Esophagus mucosa (tissue), 1 donor: ENCODE measurements around the gene AHNAK. TPM values are rescaled to one million over a fixed set of nuclear protein-coding genes. Genes with fewer than 3 reads are reported as not detected.
A peak's percentile ranks its signal among the peaks of the same experiment; 100 is the strongest.

Experiments used
- ATAC-seq: fragments of 200-7000 bp; cut with Tn5 transposase; one replicate; pipeline ENCODE4 v1.9.1; 2020
- total RNA-seq: library from RNA; stranded (reverse); gene quantifications from one replicate; pipeline ENCODE4 v1.2.4, GENCODE V29; 2023
- donor health status: DM: yes; HTN: yes; CAD: no.

AHNAK gene
- total RNA-seq, 1 donor from 2014 or later: 931 TPM

DNA sequence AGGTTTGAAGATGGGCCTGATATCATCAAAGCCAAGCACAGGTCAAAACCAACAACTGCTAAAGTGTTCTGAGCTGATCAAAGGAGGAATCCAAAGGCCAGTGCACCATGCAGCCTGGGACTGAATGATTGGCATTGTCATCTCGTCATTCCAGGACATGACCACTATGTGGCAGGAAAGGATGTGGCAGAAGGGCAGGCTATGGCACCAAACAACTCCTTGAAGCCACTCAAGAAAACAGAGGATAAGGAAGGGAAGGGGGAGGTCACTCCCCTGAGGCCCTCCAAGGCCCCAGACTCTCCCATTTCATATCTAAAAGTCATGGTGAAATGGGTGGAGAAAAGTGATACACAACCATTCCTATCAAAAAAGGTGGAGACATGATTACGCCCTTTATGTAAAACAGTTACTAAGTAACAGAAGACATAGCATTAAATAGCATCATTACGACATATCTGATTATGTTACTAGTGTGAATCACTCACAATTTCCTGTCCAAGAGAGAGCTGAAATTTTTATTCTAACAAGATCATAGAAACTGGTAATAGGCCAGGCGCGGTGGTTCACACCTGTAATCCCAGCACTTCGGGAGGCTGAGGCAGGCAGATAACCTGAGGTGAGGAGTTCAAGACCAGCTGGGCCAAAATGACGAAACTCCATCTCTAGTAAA lies 49.3 kb downstream of the AHNAK start:
- peak; percentile 39 for ATAC-seq

DNA sequence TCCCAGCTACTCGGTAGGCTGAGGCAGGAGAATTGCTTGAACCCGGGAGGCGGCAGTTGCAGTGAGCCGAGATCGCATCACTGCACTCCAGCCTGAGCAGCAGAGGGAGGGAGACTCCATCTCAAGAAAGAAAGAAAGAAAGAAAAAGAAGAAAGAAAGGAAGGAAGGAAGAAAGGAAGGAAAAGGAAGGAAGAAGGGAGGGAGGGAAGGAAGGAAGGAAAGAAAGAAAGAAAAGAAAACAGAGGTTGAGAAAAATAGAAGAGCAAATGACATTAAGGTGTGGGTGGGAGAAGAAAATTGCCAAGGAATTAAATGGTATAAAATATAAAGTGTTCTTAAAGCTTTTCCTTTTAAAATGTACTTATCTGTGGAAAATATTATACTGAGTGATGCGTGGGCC lies 49.9 kb downstream of the AHNAK start:
- no peak for ATAC-seq

DNA sequence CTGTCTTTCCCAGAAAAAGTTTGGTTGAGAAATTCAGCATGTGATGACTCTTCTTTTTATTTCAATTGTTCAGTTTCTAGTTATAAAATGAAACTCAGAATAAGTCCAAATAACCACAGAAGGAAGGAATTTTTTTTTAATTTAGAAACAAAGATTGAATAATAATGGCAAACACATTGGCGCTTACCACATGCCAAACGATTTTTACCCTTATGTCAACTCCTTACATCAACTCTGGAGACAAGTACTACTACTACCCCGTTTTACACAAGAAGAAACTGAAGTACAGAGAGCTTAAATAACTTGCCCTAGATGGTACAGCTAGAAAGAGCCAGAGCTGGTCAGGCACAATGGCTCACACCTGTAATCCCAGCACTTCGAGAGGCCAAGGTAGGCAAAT lies 52.4 kb downstream of the AHNAK start:
- ATAC-seq: no peak

DNA sequence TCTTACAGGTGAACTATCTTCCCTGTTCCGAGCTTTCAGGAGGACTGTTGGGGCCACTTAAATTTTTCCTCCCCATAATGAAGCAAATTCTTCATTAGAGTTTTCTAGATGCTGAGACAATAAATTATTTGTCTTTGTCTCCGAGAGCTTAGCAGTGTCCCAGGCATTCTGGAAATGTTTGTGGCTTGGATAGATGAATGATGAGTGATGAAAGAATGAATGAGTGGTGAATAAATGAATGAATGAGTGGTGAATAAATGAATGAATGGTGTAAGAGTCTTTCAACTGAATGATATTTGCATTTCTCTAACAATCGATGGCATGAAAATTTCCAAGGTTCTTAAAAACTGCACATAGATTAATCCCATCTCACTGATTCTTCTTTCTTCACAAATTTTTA lies 52.8 kb downstream of the AHNAK start:
- no peak for ATAC-seq

DNA sequence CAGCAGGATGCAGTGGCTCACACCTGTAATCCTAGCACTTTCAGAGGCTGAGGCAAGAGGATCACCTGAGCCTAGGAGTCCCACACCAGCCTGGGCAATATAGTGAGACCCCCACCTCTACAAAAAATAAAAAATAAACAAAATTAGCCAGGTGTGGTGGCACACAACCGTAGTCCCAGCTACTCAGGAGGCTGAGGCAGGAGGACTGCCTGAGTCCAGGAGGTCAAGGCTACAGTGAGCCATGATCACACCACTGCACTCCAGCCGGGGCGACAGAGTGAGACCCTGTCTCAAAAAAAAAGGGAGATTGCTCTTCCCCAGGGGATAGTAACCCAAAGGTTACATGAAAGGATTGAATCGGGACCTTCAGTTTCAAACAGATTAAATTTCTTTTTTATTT lies 54.0 kb downstream of the AHNAK start:
- no peak for ATAC-seq

DNA sequence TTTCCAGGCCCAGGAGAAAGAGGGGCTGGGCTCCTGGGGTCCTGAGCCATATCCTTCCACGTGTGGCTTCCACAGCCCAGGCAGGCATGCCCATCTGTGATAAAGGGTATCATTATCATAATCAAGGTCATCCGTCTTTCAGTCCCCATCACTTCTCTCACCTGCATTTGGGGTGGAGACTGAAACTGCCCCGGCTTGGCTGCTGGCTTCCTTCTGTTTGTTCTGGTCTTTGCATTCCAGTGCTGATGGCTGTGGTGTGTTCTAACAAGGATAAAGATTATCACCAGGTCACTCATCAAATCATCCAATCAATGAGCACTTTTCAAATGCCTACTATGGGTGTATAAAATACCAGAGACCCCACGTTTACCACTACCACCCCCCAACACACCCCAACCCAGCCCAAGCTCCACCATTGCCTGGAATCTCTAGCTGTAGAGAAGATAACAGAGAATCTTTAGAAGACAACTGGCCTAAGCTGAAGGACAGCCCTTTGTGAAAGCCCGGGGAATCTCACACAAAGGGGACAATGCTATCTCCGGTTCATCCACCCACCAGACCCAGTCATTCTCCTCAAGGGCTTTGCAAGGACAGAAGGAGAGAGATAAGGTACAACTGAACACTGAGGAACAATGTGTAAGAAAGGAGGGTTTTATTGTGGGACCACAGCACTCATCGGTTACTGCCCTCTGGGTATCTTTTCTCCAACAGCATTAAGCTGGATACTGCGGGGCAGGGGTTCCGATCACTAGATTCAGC lies 54.9 kb downstream of the AHNAK start:
- ATAC-seq: no peak

DNA sequence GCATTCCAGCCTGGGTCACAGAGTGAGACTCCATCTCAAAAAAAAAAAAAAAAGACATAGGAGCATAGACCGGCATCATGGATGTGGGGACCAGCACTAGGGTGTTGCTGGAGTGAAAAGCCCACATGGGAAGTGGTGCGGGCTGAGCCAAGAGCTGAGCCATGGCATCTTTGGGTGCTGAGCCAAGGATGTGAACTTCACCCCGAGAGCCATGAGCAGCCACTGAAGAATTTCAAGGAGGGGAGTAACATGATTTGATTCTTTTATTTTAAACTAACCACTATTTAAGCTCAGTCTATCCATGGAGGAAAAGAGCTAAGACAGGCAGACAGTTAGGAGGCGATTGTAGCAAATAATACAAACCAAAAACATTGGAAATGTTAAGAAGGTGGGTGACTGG lies 57.4 kb downstream of the AHNAK start:
- ATAC-seq: no peak

DNA sequence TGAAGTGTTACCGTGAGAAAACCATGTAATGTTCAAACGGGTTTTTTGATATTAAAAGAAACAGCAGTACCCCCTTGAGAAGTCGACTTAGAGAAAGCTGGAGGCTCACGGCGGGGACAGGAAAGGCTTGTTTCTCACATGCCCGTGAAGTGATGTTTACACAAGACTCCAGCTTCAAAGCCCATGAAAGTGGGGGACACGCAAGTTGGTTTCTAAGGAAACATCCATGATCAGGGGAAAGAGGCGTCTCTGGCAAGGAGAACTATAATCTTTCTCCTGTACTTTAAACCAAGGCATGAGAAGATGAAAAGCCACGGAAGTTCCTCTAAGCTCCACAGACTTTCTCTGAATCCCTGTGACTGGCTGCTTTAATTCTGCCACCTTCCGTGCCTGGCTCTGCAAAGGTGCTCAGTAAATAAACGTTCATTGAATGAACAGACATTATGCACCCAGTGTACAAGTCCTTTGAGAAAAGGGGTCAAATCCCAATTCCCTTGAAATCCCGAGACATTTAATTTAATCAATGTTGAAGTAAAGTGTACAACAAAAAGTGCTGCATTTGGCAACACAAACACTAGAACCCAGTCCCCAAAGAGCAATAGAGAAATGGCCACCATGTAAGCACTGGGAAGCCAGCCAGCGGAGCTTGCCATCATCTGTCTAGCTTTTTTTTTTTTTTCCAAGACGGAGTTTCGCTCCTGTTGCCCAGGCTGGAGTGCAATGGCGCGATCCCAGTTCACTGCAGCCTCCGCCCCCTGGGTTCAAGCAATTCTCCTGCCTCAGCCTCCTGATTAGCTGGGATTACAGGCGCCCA lies 58.7 kb downstream of the AHNAK start:
- no peak for ATAC-seq

DNA sequence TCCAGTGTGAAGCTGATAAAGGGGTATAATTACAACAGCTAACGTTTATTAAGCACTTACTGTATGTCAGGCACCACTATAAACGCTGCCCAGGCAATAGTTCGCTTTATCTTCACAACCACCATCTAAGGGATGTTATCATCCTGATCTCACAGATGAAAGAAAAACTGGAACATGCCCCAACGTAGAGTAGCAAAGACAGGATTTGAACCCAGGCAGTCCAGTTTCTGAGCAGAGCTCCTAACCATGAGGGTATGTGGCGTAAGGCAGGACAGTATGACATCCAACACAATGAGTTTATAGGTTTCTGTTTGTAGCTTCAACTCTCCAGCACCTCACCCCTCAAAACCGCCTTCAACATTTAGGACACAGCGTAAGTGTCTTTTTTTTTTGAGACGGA lies 59.5 kb downstream of the AHNAK start:
- no peak for ATAC-seq

DNA sequence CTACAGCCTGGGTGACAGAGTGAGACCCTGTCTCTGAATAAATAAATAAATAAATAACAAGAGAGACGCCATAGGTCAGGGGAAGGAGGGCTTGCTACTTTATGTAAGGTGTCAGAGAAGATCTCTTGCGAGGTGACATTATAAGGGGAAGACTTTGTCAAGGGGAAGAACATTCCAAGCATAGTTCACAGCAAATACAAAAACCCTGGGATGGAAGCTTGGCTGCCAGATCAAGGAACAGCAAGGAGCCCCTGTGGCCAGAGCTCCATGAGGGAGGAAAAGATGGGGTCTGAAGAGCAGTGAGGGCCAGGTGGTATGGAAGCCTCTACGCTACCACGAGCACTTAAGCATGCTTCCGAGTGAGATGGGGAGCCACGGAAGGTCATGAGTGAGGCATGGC lies 62.3 kb downstream of the AHNAK start:
- no peak for ATAC-seq

DNA sequence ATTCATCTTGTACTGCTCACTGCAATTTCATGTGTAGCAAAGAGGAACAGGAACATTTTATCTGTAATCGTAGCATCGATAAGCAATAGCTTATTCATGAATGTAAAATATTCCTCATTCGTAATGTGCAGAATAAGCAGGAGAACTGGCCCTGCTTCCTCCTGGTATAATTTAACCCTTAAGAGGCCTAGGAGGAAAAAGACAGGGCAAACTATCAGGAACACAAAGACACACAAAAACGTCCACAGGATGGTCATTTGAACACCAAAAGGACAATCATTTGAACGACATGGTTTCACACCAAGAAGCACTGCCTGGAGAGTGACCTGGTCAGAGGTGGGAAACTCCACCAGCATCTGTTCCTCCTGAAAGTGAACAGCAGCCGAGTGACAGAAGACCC lies 63.9 kb downstream of the AHNAK start:
- ATAC-seq: no peak

DNA sequence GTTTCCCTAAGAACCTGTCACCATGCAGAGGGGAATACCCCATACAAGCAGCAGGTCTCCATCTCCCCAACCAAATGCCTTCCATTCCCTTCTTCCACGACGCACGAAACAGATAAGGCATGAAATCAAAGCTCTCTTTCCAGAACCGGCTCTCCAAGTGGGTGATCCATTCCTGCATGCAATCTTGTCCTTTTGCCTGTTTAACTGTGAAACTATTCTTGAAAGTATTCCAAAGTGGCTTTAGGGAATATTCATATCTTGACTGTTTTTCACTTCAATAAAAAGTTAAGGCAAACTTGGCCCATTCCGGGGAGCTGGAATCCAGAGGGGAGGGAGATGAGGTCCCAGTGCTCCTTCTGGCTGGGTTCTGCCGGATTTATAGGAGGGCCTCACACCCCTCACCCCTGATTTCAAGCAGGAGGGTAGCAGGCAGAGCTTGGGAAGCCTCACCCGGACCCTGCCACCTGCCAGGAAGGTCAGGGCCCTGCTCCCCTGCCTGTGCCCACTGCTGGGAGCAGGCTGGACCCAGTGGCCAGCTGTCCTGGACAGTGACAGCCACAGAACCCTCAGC lies 66.9 kb downstream of the AHNAK start:
- ATAC-seq: no peak

DNA sequence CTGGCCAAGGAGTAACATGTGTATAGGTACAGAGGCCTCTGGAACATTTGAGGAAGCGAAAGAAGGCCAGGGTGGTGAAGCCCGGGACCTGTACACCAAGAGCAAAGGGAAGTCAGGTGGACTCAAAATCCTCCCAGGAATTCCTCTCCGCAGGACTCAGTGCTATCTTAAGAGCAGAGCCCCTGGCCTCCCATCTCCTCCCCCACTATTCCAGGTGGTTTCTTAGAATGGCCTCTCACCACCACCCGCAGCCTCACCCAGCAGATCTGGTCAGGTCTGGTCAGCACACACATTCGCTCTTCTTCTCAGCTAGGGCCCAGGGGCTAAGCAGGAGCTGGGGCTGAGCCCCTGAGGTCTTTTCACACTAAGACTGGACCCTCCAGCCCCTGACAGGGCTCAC lies 68.7 kb downstream of the AHNAK start:
- no peak for ATAC-seq

DNA sequence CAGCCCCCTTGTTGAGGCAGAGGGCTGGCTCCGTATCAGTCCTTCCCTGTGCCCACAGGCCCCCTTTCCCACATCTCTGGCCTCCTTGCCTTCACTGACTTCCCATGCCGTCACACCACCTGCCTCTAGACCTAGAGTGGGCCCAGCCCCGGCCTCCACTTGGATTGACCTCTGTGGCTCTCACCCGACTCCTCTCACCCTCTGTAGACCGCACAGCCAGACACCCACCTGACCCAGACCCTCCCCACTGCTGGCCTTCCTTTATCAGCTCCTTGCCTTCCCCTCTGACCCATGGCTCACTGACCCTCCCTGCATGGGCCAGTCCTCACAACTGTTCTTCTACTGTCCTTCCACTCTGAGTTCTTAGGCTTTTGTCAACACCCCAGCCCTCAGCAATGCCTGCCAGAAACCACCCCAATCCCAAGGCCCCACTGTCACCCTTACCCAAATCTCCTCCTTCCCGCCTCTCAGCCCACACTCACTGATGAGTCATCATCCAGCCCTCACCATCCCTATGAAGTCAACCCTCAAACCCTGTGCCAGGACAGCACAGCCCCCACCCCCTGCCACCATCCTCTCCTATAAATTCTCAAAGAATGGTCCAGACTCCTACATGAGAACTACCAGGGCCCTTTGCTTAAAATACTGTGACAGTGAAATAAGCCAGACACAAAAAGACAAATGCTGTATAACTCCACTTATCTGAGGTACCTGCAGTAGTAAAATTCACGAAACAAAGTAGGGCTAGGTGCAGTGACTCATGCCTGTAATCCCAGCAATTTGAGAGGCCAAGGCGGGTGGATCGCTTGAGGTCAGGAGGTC lies 74.3 kb downstream of the AHNAK start:
- ATAC-seq: peak; percentile 78

DNA sequence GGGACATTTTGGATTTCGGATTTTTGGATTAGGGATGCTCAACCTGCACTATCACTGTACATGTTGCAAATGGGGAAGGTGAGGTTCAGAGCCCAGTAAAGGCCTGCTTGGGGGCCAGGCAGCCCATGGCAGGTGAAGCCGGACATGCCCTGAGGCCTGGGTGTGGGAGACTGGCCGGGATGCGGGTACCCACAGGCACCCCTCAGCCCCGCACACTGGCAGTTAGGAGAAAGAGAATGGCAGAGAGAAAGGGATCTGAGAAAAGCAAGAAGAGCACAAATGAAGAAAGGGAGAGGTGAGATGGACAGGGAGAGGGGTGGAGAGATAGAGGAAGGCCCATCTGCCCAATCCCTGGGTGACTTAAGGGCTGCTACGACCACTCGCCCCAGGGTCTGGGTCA lies 75.0 kb downstream of the AHNAK start:
- no peak for ATAC-seq

DNA sequence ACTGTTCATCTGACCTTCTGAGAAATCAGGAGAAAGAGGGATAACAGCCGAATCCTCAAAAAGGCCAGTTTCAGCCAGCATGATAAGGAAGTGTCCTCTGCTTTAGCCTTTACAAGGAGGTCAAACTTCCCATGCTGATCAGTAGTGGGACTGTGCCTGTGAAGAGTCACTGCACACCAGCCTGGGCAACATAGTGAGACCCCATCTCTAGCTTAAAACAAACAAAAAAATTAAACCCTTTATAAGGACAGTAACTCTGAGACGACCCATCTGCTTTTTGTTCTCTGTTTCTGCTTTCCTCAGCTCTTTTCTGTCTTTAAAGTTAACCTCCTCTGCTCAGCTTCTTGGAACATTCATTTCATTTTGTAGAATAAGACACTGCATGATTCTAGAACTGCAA lies 78.0 kb downstream of the AHNAK start:
- no peak for ATAC-seq

DNA sequence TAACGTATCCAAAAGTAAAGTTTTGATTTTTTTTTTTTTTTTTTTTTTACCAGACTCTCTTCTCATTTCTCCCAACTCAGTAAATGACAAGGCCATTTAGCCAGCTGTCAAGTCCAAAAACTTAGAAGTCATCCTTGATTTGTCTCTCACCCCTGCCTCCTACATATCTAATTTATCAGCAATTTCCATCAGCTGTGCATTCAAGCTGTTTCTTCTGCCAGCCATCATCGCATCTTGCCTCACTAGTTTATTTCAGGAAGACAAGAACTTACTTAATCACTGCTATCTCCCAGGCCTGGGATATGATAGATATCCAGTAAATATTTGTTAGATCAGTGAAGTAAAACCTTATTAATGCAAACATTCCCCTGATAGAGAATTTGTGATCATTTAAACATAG lies 80.2 kb downstream of the AHNAK start:
- no peak for ATAC-seq

DNA sequence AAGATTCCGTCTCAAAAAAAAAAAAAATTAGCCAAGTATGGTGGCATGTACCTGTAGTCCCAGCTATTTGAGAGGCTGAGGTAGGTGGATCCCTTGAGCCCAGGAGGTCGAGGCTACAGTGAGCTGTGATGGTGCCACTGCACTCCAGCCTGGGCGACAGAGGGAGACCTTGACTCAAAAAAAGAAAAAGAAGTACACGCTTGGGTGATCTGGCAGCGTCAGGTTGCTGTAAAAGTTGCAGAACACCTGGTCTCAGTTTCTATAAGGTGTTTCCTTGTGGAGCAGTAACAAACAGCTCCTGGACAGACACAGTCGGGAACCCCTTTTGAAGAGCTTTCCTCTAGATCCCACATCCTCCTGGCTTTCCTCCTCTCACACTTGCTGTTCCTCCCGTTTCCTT lies 82.0 kb downstream of the AHNAK start:
- no peak for ATAC-seq

DNA sequence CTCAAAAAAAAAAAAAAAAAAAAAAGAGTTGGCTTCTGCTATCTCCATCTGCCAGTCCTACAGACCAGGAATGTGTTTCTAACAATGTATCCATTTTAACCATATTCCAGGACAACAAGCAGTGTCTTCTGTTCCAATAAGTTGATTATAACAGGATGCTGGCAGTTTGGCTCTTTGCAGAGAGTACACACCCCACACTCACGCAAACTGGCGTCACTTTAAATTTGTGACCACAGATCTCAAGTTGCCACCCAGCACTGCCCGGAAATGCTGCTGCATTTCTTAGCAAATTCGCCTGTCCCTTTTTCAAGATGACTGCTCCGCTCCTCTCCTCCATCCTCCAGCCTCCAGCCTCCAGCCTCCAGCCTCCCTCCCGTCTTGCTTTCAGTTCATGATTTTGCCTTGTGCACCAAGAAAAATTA lies 83.5 kb downstream of the AHNAK start:
- ATAC-seq: no peak

DNA sequence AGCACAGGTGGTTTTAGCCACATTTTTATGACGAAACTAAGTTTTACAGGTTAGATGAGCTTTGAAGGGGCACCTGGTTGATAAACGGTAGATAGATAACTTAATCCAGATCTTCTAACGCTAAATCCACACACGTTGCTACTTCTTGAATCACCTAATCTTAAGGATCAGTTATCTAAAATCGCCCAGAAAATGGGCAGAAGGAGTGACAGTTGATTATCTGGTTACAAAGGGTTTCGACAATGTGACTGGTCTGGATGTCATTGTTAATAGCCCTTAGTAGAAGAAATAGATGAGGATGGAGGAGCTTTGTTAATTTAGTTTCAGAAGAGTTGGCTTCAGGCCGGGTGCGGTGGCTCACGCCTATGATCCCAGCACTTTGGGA lies 84.1 kb downstream of the AHNAK start:
- no peak for ATAC-seq

DNA sequence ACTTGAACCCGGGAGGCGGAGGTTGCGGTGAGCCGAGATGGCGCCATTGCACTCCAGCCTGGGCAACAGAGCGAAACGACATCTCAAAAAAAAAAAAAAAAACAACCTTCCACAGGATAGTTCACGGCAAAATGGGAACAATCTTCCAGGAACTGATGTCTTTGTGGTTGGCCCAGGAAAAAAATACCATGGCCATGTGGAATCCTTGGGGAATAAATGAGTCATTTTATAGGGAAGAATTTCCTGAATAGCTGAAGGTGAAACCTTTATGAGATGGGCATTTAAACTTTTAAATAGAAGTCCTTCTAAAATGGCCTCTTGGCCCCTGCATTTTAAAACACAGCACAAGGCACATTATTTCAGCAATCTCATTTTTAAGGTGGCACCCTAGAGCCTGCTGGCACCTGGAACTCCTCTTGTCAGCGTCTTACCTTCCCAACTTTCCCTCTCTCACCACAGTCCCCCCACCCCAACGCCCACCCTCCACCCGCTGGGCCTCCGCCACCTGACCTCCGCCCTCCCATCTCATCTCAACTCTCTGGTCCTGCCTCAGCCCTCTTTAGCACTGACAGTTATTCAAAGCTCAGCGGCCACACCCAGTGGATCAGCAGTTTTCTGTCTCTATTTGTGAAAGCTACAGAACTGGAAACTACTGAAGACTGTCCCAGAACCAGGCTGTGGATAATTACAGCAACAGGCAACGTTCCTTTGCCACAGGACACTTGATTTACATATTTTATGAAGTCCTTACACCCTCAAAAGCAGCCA lies 84.7 kb downstream of the AHNAK start:
- ATAC-seq: peak; percentile 18

DNA sequence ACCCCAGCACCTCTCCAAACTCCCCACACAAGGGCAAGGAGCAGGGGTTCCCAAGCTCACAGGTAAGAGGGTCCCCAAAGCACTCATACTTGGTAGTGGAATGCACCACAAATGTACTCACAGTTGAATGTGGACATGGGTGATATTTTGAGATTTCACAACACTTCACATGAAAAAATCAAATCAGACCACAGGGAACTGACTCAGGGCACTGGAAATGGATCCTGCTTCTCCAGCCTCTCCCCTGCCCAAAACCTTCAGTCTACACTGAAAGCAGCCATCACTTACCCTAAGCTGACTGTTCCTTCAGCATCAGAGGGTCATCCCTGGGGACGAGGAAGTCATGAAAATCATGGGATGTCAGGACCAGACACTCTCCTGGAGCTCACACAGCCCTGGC lies 87.5 kb downstream of the AHNAK start:
- ATAC-seq: no peak
